ENCODE results near the gene FGF22.

The FGF22 gene

GRCh38 chr19:644789-645188 is 5.1 kb downstream of the FGF22 start:
- no peak for DNase-seq

GRCh38 chr19:645912-646778 is 6.5 kb downstream of the FGF22 start:
- no peak for DNase-seq

GRCh38 chr19:646779-647565 is 7.3 kb downstream of the FGF22 start:
- DNase-seq = no peak

GRCh38 chr19:647566-648284 is 8.0 kb downstream of the FGF22 start:
- no peak for DNase-seq

DNA sequence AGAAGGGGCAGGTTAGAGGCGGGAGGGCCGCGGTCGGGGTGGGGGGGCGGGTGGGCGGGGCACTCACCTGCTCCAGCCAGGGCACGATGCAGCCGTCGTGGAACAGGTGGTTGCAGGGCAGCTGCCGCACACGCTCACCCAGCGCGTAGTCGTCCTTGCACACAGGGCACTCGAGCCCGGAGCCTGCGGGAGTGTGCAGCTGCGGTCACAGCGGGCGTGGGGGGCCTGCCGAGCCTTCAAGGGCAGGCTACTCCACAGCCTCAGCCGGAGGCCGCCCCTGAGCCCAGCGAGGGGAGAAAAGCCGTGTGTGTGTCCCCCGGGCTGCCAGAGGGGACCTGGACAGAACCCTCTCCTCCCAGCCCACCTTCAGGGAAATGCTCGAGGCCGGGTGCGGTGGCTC is 8.6 kb downstream of the FGF22 start:
- no peak for DNase-seq

- no peak for DNase-seq
These were observed 9.5 kb downstream of the FGF22 start for GRCh38 chr19:648904-649801.

DNA sequence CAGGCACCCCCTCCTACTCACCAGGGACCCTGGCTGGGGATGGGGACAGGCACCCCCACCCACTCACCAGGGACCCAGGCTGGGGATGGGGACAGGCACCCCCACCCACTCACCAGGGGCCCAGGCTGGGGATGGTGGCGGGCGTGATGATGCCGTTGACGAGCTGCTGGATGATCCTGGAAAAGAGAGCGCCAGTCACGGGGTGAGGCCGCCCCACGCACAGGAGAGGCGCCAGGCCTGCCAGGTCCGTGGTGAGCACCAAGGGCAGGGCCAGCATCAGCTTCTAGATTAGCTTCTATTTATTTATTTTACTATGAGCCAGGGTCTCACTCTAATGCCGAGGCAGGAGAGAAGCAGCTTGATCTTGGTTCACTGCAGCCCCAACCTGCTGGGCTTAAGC is 10.4 kb downstream of the FGF22 start:
- DNase-seq = no peak

GRCh38 chr19:651114-651818 is 11.6 kb downstream of the FGF22 start:
- DNase-seq = no peak

GRCh38 chr19:651991-652390 is 12.3 kb downstream of the FGF22 start:
- no peak for DNase-seq

GRCh38 chr19:652467-653389 is 13.0 kb downstream of the FGF22 start:
- no peak for DNase-seq

DNA sequence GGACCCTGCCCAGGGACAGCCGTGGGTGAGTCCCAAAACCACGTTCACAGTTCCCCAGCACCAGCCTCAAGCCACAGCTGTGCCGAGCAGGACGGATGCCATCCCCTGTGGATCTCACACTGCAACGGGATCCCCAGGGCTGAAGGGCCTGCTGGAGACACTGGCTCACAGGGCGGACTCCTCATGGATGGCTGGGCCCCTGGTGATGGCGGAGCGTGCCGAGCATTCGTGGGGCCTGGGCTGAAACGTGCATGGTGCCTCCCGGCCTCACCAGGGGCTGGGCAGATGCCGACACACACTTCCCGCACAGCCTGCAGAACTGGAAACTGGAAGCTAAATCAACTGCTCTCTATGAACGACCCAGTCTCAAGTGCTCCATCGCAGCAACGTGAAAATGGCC is 13.7 kb downstream of the FGF22 start:
- no peak for DNase-seq

- DNase-seq = no peak
These were observed 16.0 kb downstream of the FGF22 start for GRCh38 chr19:655691-656090.

- DNase-seq = no peak
These were observed 17.3 kb downstream of the FGF22 start for GRCh38 chr19:656751-657559.

- DNase-seq = no peak
These were observed 17.9 kb downstream of the FGF22 start for GRCh38 chr19:657611-658010.

- DNase-seq = no peak
These were observed 18.6 kb downstream of the FGF22 start for GRCh38 chr19:658059-658839.

DNA sequence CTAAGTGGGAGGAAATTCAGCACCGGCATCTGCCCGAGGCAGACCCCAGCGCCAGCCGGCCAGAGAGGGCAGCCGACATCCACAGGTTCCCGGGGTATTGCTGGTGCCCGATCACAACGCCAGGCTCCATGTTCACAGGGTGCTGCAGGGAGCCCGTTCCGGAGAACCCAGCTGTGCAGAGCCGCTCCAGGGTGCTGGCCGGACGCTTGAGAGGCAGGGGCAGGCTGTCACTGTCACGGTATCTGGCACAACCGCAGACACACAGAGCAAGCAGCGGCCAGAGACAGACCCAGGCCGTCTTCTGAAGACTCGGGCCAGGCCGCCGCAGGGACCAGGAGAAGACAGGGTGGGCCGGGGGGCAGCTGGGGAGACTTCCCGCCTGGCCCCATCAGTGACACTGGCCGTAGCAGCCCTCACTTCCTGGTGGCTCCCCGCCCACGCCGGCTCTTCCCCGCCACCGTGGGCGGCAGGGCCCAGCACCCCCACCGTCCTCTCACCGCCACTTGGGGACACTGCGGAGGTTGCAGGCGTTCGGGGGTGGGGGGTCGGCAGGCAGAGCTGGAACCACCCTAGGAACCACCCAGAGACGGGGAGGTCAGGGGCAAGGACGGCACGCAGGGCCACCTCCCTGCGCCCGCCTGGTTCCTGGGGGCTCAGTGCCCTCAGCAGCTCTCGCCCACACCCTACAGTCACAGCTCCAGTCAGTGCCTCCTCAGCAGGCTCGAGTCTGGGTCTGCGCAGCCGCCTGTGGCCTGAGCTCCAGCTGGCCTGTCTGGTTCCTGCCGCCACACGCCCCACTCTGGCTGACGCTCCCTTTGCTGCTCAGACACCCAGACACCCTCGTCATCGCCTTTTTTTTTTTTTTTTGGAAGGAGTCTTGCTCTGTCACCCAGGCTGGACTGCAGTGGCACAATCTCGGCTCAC is 19.5 kb downstream of the FGF22 start:
- peak; percentile 76 for DNase-seq

DNA sequence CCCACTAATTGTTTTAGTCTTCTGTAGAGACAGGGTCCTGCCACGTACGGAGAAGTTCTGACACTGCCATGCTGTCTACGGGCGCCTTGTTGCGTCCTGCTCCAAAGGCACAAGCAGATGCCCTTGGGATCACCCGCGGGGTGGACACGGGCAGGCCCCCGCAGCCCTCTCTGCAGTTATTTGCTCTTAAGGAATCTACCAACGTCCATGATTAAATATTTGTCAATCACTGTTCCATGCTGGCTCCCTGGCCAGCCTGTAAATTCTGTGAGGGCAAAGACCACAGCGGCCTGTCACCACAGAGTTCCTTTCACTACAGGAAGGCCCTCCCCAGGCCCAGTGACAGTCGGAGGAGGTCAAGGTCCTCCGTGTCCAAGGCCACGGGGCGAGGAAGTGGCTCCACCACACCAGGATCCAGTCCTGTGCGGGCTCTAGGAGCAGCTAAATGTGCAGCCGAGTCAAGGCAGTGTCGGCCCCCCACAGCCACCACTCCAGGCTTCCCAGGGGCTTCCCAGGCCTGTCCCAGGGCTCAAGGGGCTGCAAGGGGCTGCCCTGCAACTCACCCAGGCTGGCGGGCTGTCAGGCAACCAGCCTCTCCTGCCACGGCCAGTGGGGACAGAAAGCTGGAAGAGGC is 21.2 kb downstream of the FGF22 start:
- DNase-seq = no peak
